Hepatocyte (in vitro differentiated cells): Measurements from ENCODE around the gene PCOLCE2.

ENCODE experiments used
- EZH2phosphoT487 ChIP-seq: fragments of 200-600 bp; sonication (generic); IDR thresholded peaks from one replicate; pipeline ENCODE4 v1.6.1; 2018; ENCODE audit warnings: antibody characterized with exemption, mild to moderate bottlenecking, low read depth, moderate library complexity; ENCODE audit not compliant: unreplicated experiment, severe bottlenecking
- TF ChIP-seq, protein P1 (sequence below): fragments of 200-600 bp; sonication (generic); IDR thresholded peaks from 2 replicates; pipeline ENCODE4 v1.5.1; 2016; ENCODE audit warnings: antibody characterized with exemption, mild to moderate bottlenecking; ENCODE audit not compliant: poor library complexity

DNA sequence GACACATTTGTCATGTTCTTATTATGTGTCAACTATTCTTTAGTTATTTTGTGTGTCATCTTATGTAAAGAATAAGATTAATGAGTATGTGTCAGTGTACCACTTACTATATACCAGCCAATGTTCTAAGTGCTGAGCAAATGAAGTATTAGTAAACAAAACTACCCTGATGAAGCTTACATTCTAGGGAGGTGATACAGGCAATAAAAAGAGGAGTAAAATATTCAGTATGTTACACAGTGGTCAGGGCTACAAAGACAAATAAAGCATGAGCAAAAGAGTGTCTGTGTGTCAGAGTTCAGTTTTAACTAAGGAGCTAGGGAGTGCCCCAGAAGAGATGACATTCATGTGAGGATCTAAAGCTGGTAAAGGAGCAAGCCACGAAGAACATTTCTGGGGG lies 86.0 kb downstream of the PCOLCE2 start:
- TF ChIP-seq, protein P1, sequence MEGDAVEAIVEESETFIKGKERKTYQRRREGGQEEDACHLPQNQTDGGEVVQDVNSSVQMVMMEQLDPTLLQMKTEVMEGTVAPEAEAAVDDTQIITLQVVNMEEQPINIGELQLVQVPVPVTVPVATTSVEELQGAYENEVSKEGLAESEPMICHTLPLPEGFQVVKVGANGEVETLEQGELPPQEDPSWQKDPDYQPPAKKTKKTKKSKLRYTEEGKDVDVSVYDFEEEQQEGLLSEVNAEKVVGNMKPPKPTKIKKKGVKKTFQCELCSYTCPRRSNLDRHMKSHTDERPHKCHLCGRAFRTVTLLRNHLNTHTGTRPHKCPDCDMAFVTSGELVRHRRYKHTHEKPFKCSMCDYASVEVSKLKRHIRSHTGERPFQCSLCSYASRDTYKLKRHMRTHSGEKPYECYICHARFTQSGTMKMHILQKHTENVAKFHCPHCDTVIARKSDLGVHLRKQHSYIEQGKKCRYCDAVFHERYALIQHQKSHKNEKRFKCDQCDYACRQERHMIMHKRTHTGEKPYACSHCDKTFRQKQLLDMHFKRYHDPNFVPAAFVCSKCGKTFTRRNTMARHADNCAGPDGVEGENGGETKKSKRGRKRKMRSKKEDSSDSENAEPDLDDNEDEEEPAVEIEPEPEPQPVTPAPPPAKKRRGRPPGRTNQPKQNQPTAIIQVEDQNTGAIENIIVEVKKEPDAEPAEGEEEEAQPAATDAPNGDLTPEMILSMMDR, result no peak
- TF ChIP-seq EZH2phosphoT487, result no peak
